Activated CD4-positive, alpha-beta T cell treated with anti-CD3 and anti-CD28 coated beads for 24 hours (primary cell): Measurements from ENCODE around the gene RALY.
A peak's percentile ranks its signal among the peaks of the same experiment; 100 is the strongest.

ENCODE experiments used
- DNase-seq, 2 donors: peaks; one replicate each; pipeline ENCODE4 v3.0.0-alpha.2; 2020; ENCODE audit warnings: low read depth in 2 of 2

The RALY gene

DNA sequence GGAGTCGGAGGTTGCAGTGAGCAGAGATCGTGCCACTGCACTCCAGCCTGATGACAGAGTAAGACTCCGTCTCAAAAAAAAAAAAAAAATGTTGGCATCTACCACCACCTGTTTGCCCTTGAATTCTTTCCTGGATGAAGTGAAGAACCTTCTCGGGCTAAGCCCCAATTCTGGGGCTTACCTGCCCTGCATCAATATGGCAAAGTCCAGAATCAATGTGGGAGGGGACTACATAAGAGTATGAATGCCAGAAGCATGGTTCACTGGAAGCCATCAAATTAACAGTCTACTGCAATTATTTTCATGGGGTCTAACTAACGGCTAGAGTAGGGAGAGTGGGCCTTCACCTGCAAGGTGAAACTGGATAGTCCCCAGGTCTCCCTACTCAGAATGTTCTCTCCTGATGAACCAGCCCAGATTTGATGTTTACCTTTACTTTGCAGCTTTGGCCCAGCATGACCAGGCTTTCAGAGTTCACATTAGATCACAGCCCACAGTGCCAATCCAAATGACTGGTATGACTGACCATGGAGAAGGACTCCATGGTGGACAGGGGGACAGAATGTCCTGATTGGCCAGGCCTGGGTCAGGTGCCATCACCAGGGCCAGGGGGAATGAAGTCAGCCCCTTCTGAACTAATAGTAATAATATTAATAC lies 7.0 kb upstream of the RALY start:
- no peak for DNase-seq

DNA sequence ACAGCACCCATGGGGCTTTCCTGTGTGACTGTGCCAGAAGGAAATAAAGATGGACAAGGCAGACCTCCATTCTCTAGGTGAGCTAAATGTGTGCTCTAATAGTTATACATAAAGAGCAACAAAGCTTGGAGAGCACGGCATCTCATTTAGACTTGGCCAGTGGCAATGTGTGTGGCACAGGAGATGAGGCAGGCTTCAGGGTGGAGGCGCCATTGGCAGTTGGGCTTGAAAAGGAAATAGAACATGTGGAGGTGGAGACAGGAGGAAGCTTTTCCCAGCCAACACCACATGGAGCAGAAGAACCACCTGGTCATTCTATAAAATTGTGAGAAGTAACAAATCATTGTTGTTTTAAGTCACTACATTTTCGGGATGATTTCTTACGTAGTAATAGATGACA lies 3.6 kb upstream of the RALY start:
- no peak for DNase-seq

DNA sequence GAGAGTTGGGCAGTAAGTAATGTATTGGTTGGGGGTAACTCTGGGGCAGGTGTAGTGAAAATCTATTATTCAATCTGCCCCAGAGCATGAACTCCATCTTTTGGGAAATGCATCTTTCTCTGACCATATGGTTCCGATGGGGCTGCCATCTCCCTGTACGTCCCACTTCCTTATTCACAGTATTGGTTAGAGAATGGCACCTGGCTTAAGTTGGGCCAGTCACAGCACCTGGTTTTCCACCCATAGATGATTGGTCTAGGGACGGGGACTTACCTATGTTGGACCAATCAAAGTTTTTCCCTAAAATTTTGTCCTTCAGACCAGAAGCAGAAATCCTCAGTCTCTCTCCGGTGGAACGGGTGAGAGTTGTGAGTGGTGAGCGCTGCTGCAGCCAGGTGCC lies 2.2 kb upstream of the RALY start:
- no peak for DNase-seq

DNA sequence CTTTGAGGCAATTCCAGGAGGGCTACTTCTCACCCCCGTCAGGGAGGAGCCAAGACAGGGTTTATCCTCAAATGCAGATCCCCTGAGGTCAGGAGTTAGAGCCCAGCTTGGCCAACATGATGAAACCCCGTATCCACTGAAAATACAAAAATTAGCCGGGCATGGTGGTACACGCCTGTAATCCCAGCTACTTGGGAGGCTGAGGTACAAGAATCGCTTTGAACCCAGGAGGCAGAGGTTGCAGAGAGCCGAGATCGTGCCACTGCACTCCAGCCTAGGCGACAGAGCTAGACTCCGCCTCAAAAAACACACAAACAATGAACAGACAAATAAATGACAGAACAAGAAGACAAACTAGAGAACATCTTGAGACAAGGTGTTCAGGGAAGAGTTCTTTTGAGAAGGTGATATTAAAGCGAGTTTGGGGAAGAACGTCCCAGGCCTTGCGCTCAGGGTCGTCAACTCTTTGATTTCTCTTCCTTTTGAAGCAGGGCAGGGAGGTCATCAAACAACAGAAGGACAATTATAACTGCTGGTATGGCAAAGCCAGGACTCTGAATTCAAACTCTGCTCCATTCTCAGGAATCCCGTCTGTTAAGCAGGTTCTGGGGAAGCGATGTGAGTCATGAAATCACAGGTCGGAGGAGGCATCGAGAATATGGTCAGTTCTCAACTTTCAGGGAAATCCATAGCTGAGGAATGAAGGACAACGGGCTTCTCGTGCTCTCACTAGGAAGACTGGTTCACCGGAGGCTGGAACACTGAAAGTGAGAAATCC lies 1.4 kb upstream of the RALY start:
- no peak for DNase-seq

DNA sequence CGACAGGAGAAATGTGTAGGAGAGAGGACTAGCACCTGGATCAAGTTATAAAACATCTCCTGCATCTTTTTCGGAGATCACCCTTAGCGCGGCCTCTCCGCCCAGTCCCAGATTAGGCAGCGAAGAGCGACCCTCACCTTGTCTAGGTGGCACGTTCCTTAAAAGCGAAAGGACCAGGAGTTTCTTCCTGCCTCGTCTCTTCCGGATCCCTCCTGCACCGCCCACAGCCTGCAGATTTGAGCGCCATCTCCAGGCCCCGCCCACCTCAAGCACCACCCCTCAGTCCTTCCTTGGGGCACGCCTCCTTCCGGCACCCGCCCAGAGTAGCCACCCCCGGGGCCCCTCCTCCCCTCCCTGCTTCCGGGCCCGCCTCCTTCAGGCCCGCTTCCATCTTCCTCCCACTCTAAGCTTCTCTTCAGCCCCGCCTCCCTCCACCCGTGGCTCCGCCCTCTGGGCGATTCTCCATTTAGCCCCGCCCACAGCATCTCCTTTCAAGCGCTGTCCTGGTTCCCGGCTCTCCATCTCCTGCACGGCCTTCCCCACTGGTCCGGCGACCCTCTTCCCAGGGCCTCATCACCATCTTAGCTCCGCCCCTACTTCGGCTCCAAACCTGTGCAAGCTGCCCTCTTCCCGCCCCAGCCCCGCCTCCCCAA lies 662 bp upstream of the RALY start:
- peak; percentile 98 to 99 for DNase-seq

DNA sequence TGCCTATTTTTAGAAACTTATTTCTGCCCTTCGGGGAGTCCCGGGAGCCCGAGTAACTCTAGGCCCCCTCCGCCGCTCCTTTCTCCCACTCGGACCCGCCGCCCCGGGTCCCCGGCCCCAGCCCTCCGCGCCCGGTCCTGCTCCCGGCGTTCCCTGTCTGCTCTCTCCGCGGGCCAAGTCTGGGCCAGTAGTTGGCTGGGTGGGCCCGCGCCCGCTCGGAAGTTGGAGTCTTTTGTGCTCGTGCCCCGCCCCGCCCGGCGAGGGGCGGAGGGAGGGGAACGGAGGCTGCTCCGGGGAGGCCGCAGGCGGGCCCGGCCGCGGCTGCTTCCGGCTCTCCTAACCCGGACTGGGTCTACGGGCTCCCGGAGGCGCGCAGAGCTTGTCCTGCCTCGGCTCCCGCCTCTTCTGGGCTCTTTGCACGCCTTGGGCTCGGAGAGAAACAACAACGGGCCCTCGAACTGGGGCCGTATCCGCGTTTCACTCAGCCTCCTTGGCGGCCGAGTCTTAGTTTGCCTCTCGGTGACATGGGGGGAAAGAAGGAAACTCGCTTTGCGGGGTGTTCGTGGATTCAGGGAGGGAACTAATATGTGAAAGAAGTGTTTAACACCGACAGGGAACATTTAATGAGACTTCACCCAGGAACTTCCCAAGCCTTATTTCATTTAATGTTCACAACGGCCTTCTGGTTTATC lies 657 bp downstream of the RALY start:
- DNase-seq = peak; percentile 60 to 69

DNA sequence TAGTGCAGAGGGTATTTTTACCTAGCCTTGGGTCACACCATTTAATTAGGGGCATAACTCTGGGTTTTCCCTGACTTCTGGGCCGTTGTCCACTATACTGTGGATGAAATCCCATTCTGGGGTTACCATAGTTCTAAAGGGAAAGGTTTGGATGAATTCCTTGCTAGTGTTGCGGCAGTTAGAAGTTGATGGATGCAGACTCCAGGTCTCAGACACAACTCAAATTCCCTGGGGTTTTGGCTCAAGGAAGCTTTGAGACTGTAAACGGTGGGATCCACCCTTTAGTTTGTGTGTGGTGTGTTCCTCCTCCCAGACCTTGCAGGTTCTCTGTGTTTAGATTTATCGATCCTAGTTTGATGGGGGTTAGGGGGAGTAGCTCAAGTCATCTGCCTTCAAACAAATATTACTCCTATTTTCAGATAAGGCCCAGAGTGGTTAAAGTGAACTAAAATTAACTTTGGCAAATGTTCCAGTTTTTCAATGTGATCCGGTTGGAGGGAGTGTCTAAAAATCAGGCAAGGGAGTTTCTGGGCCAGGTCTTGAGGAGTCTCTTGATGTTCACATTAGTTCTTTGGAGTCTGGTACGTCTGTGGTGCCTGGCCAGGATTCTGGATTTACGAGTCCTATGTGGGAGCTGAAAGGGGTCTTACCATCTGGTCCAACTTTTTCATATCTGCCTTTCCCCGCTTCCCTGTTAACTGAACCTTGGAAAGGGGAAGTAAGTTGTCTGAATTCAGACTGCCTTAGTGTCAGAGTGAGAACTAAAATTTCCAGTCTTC lies 1.5 kb downstream of the RALY start:
- no peak for DNase-seq

DNA sequence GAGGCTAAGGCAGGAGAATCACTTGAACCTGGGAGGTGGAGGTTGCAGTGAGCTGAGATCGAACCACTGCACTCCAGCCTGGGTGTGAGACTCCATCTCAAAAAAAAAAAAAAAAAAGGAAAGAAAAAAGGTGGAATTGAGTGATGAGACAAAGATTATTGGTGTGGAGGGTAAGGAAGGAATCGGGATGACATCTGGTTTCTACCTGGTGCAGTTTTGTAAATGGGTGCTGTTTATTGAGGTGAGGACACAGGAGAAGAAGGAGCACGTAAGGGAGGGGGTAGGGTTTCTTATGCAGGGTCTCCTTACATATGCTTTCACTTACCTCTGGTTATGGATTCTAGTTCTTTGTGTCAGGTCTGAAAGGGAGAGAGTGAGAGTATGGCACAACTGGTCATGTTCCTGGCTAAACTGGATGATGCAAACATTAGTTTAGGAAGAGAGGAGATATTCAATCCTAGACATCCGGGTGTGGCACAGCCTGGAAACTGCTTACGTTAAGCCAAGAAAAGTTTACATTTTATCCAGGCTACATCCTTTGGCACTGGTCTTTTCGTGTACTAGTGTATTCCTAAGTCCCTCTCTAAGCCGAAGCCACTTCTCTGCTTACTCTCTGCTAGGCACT lies 5.4 kb downstream of the RALY start:
- no peak for DNase-seq

DNA sequence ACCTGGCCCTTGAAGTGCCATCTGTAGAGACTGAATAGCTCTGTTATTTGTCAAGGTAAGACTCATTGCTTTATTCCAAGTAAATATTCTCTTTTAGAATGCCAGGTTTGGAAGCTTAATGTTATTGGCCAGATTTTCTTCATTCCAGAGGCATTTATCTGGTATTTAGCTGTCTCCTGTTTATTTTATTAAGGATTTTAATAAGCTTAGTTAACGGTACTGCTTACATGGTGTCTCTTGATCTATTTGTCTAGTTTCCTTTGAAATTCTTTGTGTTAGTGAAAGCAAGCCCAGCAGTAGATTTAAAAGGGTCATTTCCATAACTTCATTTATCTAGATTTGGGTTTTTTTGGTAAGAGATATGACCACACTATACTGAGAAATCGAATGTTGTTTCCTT lies 7.7 kb downstream of the RALY start:
- DNase-seq = no peak

DNA sequence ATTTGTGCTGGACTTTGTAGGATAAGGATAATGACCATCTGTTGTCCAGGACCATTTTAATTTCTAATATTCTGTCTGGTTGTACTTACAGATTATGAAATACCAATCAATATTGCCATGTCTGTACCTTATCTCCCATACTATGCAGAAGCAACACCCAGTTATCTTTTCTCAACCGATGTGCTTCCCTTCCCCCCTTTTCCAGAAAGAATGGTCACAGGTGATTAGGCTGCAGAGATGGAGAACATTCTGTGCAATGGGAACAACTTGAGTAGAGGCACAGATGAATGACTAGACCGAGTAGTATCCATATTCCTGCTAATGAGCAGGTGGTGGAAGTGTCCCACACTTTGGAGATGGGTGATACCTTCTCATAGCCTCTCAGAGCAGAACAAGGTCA lies 10.5 kb downstream of the RALY start:
- no peak for DNase-seq

DNA sequence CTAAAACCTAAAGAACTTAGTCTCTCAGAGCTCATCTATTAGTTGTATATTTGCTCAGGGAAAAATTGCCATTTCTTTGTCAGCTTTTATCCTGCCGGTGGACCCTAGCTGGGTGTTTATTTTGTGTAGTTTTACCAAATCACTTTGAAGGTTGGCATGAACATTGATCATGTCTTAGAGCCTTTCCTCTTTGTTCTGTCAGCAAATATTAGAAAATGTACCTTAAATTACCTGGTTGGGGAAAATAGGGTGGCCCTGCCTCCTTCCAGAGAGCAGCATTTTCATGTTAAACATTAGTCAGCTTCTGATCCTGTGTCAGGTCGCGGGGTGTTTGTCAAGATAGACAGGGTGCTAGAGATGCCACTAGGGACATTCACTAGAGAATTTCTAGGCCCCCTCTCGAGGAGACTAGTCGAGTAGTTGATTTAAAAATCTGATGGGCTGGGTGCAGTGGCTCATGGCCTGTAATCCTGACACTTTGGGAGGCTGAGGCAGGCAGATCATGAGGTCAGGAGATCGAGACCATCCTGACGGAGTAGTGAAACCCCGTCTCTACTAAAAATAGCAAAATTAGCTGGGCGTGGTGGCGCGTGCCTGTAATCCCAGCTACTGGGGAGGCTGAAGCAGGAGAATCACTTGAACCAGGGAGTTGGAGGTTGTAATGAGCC lies 11.2 kb downstream of the RALY start:
- DNase-seq = no peak

DNA sequence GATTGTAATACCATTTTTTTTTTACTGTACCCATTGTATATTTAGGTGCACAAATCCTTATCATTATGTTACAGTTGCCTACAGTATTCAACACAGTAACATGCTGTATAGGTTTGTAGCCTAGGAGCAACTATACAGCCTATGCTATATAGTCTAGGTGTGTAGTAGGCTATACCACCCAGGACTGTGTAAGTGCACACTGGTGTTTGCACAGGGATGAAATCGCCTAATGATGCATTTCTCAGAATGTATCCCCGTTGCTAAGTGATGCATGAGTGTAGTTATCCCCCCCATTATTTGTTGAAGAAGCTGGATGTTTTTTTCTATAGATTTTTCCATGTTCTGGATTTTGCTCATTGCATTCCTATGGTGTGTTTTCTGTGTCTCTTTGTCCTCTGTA lies 12.9 kb downstream of the RALY start:
- DNase-seq = no peak

DNA sequence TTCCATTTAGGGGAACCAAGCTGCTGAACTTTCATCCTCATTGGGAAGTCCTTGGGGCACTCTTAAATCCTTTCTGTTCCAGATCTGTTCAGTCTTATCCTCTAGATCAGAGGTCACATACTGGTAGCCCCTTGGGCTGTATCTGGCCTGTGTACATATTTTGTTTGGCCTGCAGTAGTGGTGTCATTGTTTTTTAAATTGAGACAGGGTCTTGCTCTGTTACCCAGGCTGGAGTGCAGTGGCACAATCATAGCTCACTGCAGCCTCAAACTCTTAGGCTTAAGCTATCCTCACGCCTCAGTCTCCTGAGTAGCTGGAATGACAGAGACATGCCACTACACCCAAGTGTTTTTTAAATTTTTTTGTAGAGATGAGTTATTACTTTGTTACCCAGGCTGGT lies 14.8 kb downstream of the RALY start:
- DNase-seq = no peak

DNA sequence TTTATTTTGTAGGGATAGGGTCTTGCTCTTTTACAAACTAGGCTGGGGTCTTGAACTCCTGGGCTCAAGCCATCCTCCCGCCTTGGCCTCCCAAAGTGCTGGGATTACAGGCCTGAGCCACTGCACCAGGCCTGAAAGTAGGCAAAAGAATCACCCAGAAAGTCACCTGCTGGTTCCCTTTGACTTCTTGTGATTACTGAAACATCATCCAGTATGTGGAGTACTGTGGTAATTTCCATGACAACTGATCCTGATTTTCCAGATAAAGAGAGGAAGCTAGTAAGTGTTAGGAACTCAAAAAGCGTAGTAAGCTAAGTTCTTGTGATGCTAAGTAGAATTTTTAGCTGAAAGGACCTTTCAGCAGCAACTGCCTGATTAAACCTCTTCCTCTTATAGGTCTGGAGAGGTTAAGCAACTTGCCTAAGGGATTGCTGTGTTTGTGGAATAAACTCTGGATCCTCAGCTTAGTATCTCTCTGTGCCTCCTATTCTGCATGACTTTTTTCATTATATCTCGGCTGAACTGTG lies 16.8 kb downstream of the RALY start:
- DNase-seq = no peak

DNA sequence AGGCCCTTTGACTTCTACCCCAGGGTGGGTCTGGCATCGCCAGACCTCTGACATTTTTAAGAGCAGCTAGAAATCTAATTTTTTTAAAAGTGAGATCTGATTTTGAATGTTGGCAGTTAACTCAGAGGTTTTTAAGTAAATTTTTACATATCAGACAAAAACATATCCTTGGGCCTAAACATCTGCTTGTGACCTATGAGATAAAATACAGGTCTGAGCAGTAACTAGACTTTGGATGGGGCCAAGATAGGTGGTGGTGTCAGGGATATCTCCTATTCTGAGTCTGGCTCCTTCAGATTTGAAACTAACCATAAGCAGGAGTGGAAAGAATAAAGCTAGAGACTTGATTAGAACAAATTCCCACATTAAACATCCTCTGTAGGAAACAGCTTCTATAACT lies 17.6 kb downstream of the RALY start:
- no peak for DNase-seq

DNA sequence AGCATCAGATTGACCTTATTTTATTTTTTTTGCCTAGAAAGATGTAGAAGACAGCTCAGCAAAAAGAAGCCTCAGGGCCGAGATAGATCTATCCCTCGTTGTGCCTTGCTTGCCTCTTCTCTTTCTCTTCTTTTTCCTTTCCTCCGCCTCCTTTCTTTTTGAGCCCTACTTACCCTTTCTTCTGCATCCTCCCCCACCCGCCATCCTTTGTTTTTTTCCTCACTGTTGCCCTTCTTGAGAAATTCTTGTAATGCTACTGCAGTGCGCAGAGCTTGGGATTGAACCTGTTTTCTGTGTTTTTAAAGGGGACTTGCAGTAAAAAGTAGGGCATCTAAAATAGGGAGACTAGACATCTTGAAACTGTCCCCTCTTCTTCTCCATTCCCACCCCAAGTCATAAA lies 18.6 kb downstream of the RALY start:
- no peak for DNase-seq

DNA sequence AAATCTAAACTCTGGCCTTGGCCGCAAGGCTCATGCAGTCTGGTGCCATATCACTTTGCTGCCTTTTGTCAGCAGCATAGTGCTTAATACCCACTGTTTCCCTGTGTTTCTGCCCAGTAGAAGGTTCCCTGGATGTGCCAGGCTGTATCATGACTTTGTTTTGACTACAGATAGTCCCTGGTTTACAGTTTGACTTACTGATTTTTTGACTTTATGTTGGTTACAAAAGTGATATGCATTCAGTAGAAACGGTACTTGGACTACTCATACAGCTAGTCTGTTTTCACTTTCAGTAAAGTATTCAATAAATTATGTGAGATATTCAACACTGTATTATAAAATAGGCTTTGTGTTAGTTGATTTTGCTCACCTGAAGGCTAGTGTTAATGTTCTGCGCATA lies 19.0 kb downstream of the RALY start:
- DNase-seq = no peak

DNA sequence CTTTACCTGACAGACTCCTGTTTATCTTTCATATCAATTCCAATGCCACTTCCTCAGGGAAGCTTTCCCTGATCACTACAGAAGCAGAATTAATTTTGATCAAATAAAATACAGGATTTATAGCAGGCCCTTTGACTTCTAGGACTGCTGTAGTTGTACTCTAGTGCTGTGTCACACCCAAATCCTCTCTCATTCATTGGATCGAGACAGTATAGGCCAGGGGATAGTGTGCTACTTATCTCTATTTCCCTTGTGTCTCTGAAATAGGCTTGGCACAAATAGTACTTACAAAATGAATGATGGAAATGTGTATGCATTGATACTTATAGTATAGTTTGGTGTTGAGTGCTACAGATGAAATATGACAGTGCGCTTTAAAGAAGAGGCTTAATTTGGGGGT lies 19.8 kb downstream of the RALY start:
- DNase-seq = no peak

DNA sequence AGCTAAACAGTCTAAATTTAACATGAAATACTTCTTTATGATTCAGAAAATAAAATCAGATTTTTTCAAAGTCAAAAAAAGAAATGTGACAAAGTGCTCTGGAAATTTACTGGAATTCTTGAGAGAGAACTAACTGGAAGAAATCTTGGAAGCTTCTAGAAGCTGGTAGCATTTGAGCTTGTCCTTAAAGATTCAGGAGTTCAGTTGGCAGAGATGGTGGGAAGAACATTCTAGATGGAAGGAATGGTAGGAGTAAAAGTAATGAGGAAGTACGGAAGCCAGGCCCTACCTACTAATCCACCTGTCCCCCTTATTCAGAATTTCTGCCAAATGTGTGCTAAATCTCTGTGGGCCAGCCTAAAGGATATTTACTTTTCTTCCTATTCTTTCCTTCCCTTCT lies 21.2 kb downstream of the RALY start:
- no peak for DNase-seq
